HG03196 (cell line): ENCODE measurements around the gene FOXP1.

Experiments
- ATAC-seq: cut with Tn5 transposase; IDR thresholded peaks from one replicate; pipeline ENCODE4 v1.9.1; 2021; ENCODE audit not compliant: unreplicated experiment

The FOXP1 gene

DNA sequence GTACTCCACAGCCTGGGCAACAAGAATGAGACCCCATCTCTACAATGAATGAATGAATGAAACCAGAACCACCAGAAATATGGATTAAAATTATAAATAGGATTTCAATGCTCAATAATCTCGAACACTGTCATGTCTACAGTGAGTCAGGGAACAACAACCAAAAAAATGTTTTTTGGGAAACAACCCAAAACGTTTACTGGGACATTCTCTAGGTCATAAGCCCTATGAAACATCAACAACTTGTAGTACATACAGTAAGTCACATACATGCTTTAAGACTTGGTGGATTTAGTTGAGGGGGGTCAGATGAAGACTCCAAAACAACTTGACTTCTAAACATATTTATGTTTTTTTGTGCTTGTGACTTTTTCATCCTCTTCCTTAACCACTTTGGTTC is 511.2 kb downstream of the FOXP1 start:
- no peak for ATAC-seq

DNA sequence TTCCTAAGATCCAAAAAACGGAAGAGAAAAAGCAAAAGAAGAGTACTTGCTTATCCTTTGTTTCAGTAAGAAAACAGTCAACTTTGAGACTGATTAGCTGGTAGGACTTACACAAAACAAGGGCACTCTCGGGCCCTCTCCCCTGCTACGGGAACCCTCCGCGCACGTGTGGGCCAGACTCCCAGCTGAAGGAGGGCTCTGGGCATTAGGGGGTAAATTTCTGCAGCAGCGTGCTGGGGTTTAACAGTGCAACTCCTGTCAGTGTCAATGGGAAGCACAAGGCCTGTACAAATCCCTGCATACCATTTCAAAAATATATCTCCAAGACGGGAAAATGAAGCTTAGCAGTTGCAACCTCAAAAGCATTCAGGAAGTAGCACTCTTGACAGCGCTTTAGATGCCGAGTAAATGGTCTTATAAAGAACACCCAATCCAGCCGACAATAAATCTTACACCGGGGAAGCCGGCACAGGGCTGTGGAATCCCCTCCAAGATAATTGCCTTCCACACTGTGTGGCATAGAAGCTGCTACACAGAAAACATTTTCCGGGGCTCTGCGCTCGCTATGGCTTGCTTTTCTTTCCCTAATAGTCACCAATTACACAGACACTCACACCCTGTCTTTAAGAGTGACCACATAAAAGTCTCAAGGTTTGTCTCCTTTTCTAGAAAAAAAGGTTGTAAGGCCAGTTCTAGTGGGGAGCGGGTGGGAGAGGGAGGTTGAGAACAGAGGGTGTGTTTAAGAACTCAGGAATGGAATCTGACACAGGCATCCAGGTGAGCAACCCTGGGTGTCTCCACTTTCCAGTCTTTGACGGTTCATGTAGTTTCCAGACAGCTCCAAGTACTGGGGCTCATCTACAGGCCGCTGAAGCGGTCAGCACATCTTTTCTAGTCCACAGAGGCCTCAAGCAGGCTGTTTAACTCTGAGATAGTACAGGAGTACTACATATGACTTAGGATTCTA is 512.7 kb downstream of the FOXP1 start:
- no peak for ATAC-seq

DNA sequence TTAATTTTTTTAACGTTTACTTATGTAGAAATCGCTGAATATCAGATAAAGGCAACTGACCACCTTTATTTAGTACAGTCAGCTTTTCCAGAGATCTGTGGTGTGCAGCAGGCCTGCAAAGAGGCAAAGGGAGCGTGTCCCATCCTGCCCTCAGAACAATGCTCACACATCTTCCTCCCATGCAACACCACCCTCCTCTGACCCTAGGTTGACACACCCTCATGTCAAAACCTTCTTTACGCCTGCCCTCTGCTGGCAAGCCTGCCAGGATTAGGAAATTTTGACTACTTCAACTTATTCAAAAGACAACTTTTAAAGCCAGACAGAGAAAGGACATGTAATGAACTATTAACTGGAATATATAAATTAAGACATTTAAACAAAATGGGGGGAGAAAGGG is 513.7 kb downstream of the FOXP1 start:
- ATAC-seq: no peak

DNA sequence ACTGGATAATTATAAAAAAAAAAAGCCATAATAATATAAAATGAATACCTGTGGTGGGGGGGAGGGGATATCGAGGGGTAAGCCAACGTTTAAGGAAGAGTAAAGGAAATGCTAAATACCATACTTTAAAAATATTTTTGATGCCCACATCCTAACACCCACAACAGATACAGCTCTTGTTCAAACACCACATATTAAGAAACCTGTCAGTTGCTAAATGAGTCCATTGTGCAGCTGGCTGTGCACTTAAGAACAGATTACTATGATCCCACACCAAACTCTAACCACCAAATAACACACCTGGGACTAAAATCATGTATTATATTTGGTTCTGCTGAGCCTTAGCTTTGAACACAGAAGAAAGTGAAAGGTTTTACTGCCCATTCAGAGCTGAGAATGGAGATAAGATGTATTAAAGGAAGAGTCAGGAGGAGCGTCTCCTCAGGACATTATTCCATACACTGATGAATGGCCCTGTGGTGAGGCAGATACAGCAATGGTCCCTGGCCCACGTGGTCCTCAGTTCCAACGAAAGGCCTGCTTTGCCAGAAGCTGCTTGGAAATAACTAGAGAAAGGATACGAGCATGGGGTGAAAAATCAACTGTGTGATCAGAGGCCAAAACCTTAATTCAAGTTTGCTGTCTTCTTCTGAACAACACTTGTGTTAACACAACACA is 515.4 kb downstream of the FOXP1 start:
- no peak for ATAC-seq

DNA sequence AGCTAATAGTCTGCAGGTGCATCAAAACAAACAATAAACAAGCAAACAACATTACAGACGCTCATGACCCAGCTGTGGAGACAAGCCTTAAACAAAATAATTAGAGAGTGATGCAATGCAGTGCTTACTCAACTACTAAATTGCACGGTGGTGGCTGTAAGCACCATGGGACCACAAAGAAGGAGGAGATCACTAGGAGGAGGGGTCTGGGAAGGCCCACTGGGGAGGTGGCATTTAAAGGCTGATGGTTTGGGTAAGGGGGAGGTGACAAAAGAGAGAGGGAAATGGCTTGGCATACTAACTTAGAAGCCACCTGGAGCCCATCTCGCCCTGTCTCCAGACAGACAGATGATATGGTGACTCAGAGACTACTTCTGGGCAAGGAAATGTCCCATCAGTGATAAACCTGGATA is 516.7 kb downstream of the FOXP1 start:
- ATAC-seq: no peak

DNA sequence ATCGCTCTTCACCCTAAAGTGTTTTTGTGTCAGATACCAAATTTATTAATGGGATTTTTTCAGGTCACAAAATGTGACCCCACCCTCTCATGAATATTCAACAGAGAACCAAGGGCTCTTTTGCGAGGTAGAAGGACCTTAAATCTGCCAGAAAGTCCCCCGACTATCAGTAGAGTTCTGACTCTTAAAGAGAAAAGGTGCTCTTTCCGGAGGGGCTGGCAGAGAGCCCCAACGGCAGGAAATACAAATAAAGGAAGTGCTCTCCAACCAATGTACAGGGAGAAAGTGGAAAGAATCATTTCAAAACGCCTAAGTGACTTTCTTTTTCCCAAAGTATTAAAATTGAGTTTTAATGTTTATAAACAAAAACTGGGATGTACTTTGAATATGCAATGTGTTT is 517.2 kb downstream of the FOXP1 start:
- ATAC-seq: no peak

DNA sequence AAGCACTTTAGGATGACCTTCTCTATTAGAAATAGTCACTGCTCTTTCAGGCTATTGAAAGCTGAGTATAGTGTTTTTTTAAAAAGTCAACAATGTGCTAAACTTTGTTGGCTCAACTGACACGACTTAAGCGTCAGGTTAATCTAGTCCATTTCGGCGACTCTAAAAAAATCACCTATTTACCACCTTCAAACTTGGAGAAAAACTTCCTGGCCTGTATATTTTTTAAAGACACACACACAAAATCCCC is 517.8 kb downstream of the FOXP1 start:
- ATAC-seq: no peak

DNA sequence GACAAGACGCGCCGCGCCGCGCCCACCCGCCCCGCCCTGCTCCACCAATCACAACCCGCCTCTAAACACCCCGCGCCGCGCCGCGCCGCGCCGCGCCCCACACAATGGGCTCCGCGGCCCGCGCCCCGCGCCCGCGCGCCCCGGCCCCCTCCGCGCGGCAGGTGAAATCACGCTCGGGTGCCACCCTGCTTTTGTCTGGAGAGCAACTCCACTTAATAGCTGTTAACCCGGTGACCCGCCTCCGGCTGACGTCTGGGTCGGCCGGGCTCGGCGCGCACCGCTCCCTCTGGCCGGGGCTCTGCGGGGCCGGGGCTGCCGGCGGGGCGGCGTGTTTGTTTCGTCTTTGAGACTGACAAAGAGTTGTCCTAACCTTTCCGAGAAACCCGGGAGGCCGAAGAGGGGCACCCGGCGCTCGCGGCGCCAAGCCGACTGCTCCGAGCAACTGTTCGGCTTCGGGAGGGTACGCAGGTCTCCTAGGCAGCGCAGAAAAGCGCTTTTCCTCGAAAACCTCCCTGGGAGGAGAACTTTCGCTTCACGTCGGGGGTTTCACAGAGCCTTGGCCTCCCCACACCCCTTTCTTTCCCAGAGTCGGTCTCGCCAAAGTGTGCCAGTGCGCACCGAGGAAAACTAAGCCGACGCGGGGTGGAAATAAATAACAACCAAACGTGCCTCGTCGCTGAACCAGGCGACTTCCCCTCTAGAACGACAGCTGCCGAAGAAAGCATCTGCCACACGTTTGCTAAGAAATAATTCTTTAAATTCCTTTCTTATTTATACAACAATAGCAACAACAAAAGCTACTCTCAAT is 518.4 kb downstream of the FOXP1 start:
- peak; percentile 20 for ATAC-seq

DNA sequence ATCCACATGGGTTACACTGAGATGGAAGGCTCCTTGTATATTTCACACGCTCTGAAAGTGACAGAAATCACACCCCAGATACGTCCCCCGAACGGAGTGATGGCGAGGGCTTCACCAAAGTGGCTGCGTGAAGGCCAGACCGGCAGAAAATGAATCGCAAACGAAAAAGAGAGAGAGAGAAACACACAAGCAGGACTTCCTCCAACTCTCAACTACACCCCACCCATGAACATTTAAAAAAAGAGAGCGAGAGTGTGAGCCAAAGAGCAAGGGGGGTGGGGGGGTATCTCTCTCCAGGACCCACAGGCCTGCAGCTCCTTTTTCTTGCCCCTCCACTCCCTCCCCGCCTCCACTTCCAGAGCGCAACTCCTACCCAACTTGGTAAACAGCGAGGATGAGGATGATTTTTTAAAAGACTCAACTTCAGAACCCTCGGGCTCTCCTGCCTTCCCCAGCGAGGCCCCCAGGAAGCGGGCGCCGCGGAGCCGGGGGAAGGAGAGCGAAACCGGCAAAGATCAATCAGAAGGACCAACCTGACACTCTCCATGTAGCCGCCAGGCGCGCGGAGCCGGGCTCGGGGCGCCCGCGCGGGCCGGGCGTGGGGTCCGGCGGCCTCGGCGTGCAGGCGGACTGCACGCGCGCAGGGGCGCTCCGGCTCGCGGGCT is 519.1 kb downstream of the FOXP1 start:
- ATAC-seq: peak; percentile 49

DNA sequence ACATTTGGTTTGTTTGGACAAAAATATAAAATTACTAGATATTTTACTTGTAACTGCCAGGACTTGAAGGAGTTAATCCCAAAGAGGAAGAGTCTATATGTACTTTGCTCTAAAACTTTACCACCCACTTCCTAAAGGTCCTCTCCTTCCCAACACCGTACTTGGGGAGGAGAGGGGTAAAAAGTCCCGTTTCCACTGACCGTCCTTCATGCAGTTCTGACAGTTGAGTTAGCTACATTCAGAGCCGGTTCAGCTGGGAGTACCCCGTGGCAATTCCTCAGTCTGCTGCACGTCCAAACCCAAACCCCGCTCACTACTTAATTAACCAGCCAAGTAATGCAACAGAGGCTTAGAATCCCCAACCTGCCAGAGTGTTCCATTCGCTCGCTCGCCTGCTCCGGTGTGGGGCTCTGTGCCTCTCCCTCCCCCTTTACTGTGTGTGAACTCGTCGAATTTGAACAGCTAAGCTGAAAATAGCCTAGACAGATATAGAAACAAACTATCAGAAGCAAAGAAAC is 519.7 kb downstream of the FOXP1 start:
- peak; percentile 39 for ATAC-seq

DNA sequence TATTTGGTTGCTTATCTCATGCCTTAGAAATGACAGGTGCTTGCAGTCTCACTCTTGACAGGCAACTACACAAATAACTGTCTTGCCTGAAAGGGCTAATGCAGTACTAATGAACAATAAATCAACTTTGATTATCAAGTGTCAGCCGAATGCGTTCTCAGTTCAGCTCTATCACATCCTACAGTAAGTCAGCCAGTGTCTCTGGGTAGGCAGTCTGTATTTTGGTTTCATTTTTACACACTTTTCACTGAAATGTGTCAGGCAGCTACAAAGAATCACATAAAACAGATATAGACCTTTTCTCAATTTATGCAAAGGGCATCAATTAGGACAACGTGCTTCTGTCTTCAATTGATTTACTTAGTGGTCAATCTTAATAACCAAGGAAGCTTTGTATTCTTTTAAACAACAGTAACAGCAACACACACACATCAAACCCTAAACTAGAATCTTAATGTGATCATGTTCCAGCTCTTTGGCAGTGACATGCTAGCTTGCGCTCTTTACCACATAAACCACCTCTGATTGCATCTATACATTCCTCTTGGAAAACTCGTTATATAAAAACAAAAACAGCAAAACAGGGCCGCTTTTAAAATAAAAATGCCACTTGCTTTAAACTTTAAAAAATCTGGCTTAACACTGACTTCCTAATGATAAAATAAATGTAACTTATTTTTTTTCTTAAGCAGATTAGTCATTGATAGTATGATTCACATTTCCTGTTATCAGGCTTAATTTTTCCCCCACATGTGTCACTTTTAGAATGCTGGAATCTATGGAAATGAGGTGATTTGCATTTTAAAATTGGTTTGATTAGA is 520.4 kb downstream of the FOXP1 start:
- no peak for ATAC-seq

DNA sequence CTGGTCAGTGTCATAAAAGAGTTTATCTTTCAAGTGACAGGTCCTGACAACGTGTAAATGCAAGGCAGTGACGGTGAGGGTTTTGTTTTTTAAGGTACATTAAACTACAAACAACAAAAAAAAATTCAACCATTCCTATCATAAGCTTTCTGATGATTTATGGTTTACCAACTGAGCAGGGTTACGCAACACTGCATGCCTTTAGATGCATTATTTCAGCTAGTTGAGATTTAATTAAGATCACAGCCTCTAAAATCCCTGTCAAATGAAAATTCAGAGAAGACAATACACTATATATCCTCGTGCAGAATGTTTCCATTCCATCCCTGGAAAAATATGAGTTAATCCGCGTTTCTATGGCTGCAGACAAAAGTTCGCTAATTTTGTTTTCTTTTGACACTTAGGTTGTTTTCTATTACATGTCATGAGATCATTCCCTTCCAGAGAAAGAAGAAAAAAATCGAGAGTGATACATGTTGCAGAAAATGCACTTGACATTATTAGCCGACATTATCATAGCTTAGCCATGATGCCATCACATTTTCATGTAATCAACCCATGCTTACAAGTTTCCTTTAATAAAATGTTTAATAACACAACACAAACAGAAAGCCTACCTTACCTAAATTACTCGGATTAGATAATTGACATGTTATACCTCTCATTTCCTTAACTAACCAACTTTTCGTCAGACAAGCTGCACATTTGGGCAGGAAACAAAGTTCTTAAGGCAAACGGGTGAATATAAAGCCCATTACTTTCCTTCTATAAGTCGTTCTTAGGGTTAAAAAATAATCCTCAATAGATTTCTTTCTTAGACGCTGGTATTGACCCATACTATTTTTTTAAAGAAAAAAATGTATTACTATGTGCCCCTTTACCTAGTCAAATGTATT is 521.2 kb downstream of the FOXP1 start:
- no peak for ATAC-seq

DNA sequence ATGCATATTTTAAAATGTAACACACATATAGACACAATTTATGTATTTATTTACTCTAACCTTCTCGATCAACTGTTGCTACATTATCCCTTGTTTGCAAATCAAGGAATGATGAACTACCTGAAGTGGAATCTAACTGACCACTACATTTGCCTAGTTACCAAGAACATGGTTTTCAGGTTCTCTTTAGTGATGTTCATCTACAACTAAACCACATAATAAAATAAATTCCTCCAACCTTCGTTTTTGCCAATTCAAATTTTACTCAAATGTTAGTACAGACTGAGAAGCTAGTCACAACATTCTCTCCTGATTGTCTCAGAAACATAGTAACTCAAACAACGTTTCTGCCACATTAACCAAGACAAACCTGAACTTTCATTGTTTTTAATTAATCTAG is 521.9 kb downstream of the FOXP1 start:
- ATAC-seq: no peak

DNA sequence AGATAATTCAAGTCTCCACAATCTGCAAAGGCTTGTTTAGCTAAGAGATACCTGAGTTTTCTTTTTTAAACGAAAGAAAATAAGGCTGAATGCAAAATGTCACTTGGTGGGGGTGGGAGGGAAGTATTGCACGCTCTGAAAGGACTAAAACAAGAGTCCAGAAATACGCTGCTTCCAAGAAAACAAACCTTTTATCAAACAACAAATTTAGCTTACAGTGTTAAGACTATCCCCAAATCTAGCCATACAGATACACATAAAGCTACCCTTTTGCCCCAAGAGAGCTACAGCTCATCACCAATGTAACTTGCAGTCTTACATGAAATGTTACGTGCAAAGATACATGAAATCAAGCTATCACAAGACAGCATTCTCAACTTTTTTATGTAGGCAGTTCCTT is 522.5 kb downstream of the FOXP1 start:
- no peak for ATAC-seq

DNA sequence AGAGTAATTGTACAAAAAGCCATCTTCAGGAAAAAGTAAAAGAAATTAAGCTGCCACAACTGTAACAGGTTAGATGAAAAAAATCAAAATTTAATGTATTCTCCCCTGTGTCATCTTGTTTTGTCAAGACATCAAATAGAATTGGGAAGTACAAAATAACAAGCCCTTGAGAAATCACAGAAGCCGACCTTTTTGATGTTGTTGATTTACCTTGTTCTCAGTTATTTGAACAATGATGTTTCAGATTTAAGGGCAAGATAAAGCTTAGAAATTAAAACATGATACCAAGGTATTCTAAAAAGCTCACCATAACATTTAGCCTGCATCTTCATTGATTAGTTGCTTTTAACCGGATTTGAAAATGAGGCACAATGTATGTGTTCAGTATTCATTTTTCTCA is 523.0 kb downstream of the FOXP1 start:
- no peak for ATAC-seq

DNA sequence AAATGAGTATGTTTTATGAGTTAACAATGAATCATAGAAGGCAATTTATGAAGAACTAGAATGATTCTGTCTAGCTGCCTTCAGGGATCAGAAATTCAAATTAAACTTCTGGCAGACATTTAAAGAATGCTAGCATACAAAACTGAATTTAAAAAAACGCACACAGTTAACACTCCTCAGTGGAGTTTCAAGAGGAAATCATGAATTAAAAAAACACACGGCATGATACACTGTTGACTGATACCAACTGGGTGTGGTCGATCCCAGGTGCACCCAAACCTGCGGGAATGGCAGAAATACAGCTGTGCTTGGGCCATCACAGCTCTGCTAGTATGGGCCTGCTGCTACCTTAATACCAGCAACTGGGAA is 526.0 kb downstream of the FOXP1 start:
- ATAC-seq: no peak

DNA sequence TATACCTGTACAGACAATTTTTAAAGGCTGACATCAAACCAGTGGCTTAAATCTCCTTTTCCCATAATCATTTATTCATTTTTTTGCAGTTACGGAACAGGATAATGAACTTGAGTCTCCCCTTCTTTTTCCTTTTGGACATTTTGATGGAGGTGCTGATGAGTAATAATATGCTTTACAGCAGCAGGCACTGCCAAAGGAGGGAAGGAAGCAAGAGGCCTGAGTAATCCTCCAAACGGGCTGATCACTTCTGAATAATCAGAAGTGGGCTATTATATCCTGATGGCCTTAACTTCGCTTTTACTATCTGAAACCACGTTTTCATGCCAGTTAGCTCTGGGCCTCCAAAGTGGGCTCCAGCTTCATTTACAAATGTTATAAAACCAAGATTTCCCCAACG is 527.2 kb downstream of the FOXP1 start:
- no peak for ATAC-seq

DNA sequence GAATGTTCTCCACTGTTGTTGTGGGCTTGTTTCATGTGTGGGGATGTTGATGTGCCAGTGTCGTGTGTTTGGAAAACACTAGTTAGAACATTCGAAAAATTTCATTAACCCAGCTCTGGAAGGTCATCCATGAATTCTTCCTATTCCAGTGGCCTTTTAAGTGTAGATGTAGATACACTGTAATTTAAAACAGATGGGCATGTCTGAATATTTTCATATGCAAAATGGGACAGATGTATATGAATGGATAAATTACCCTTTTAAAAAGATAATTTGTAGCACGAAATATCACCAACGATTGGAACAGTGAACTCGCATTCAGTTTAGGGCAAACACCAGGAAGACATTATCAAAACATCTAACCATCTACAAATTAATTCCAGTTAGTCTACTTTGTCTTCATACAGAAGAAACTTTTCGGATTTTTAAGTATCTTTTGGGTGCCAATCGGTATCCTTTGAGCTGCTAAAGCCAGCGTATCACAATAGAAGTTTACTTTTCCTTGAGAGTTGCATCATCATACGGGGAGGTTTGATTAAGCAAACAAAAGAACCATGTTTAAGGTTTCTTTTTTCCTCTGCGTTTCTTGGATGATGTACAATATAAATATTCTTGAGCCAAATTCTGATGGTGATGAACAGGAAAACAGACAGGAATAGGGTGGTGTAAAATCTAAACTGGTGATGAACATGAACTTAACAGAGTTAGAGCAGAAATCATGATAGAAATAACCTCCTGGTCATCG is 528.1 kb downstream of the FOXP1 start:
- ATAC-seq: no peak

DNA sequence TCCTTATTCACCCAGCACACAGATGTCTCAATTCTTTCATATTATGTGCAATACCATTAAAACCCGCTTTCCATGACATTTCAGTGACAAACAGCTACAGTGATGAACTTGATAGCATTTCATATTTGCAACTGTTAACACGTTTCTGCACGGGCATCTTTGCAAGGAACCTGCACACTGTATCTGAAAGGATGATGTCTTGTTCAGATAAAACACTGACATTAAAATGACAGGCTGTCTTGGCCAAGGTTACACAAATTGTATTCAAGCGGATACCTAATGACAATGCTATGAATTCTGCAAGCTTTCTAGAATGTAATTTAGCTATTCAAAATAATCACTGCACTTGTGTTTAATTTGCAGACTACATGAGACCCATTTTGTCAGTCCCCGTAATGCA is 529.2 kb downstream of the FOXP1 start:
- ATAC-seq: no peak
